RWPE2 (cell line): ENCODE results near the gene FYCO1.
A peak's percentile ranks its signal among the peaks of the same experiment; 100 is the strongest.

Experiments used
- ATAC-seq: fragments of 200-7000 bp; cut with Tn5 transposase; 3 replicates; pipeline ENCODE4 v1.9.1; 2021; ENCODE audit warnings: low read depth
- DNase-seq: peaks from one replicate; pipeline ENCODE4 v3.0.0-alpha.2; 2020; ENCODE audit warnings: low spot score
- H3K27ac ChIP-seq: fragments of 450-650 bp; 2 replicates; pipeline ENCODE4 v1.5.1; 2017; ENCODE audit warnings: mild to moderate bottlenecking; ENCODE audit not compliant: poor library complexity, severe bottlenecking
- H3K27me3 ChIP-seq: fragments of 250-450 bp; sonication (Bioruptor Pico); 2 replicates; pipeline ENCODE4 v1.5.1; 2021; ENCODE audit warnings: mild to moderate bottlenecking, moderate library complexity; ENCODE audit not compliant: insufficient read depth, poor library complexity, severe bottlenecking
- H3K36me3 ChIP-seq: fragments of 250-450 bp; sonication (Bioruptor Pico); 2 replicates; pipeline ENCODE4 v1.5.1; 2020; ENCODE audit warnings: low read depth, mild to moderate bottlenecking, moderate library complexity
- H3K4me1 ChIP-seq: fragments of 250-450 bp; sonication (Bioruptor Pico); 2 replicates; pipeline ENCODE4 v1.5.1; 2021; ENCODE audit warnings: mild to moderate bottlenecking, moderate library complexity; ENCODE audit not compliant: insufficient read depth, poor library complexity, severe bottlenecking
- H3K4me3 ChIP-seq: fragments of 250-450 bp; sonication (Bioruptor Pico); 2 replicates; pipeline ENCODE4 v1.5.1; 2021; ENCODE audit warnings: mild to moderate bottlenecking, moderate library complexity; ENCODE audit not compliant: severe bottlenecking
- H3K9me3 ChIP-seq: fragments of 250-450 bp; sonication (Bioruptor Pico); 2 replicates; pipeline ENCODE4 v1.5.1; 2021; ENCODE audit warnings: mild to moderate bottlenecking, moderate library complexity; ENCODE audit not compliant: severe bottlenecking
- CTCF ChIP-seq: fragments of 450-650 bp; IDR thresholded peaks from one replicate; pipeline ENCODE4 v1.5.1; 2017; ENCODE audit warnings: mild to moderate bottlenecking, moderate library complexity; ENCODE audit not compliant: poor library complexity, severe bottlenecking

The FYCO1 gene

GRCh38 chr3:45978006-45978761 is 17.4 kb downstream of the FYCO1 start:
- ATAC-seq (peak; percentile 67), DNase-seq (no peak)
- Histone ChIP-seq H3K36me3 (peaks cover 57% of the 10 kb centered on the region), H3K27ac (no peak overlapping the region), H3K27me3 (no peaks in the 10 kb centered on the region), H3K4me1 (peaks cover 3% of the 10 kb centered on the region), H3K9me3 (no peaks in the 10 kb centered on the region), H3K4me3 (no peak overlapping the region)
- no peak for TF ChIP-seq CTCF

GRCh38 chr3:45976191-45977091 is 19.2 kb downstream of the FYCO1 start:
- no peak overlapping the region for H3K4me3 ChIP-seq
- peaks cover 11% of the 10 kb centered on the region for H3K4me1 ChIP-seq
- no peak for TF ChIP-seq CTCF
- no peak for ATAC-seq
- no peaks in the 10 kb centered on the region for H3K9me3 ChIP-seq
- H3K27ac ChIP-seq = no peak overlapping the region
- no peaks in the 10 kb centered on the region for H3K27me3 ChIP-seq
- DNase-seq = no peak
- peaks cover 53% of the 10 kb centered on the region for H3K36me3 ChIP-seq

- Histone ChIP-seq H3K27me3 (no peaks in the 10 kb centered on the region), H3K4me1 (peaks cover 11% of the 10 kb centered on the region), H3K27ac (no peak overlapping the region), H3K36me3 (peaks cover 53% of the 10 kb centered on the region), H3K4me3 (no peak overlapping the region), H3K9me3 (no peaks in the 10 kb centered on the region)
- DNase-seq = no peak
- no peak for ATAC-seq
- TF ChIP-seq CTCF = no peak
Measured at GRCh38 chr3:45975686-45976085, 19.9 kb downstream of the FYCO1 start.

- no peak overlapping the region for H3K27ac ChIP-seq
- peaks cover 11% of the 10 kb centered on the region for H3K4me1 ChIP-seq
- H3K4me3 ChIP-seq = no peak overlapping the region
- no peaks in the 10 kb centered on the region for H3K27me3 ChIP-seq
- no peak for DNase-seq
- peaks cover 53% of the 10 kb centered on the region for H3K36me3 ChIP-seq
- no peak for ATAC-seq
- TF ChIP-seq CTCF = no peak
- no peaks in the 10 kb centered on the region for H3K9me3 ChIP-seq
Measured at GRCh38 chr3:45974686-45975085, 20.9 kb downstream of the FYCO1 start.
